Measurements from ENCODE around the gene SLC25A29.
"Not testable (repeated sequence)": the region's sequence is repeated elsewhere in the genome, so short reads cannot be mapped to it uniquely, and the experiment has no call there.

Gene SLC25A29

DNA sequence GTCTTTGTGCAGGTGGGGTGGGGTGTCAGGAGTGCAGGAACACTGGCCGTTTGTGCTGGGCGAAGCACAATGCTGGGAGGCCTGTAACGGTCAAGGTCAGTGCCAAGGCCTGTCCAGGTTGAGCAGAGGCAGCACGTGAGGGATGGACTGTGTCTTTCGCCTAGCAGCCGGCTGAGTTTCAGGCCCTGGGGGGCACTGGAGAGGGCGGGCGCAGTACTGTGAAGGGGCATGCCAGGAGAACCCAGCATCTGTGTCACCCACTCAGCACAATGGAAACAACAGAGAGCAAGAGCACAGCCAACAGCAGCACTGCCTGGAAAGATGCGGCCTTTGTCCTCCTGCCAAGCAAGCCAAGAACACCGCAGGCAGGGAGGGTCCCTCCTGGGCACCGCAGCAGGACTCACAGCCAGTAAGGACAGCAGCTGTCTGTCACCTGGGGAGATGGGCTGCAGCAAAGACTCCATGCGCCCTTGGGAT, 42.0 kb upstream of the SLC25A29 start:
- H3K27ac ChIP-seq (ENCODE audit: extremely low read depth, low read depth, low read length): no peak overlapping the region
- CTCF ChIA-PET: no interaction called here
- no peaks in the 10 kb centered on the region for H3K4me1 ChIP-seq (ENCODE audit: control insufficient read depth, insufficient read depth, low read length)
- peaks cover 3 to 60% of the 10 kb centered on the region in 2 experiments for H3K36me3 ChIP-seq (ENCODE audit: control insufficient read depth in 2 of 2, insufficient read depth in 1 of 2, low read length in 2 of 2)
- no peak overlapping the region for H3K4me3 ChIP-seq (ENCODE audit: low read depth, low read length)
- no peaks in the 10 kb centered on the region for H3K9me3 ChIP-seq (ENCODE audit: control insufficient read depth, insufficient read depth, low read depth, low read length)
- POLR2A ChIA-PET: no interaction called here
- TF ChIP-seq ZSCAN4 (tag by site-specific recombination; IDR thresholded peaks at IDR 0.05) (no peak), ZIC2 (tag by site-specific recombination; IDR thresholded peaks at IDR 0.05) (peak; percentile 35; the same call in 1 of the 2 replicates)

GRCh38 chr14:100346306-100347091, 40.3 kb upstream of the SLC25A29 start:
- no peak overlapping the region for H3K4me3 ChIP-seq (ENCODE audit: low read depth, low read length)
- peaks cover 0 to 55% of the 10 kb centered on the region in 2 experiments; a peak in 2 of 3 replicates for H3K36me3 ChIP-seq (ENCODE audit: control insufficient read depth in 2 of 2, insufficient read depth in 1 of 2, low read length in 2 of 2)
- TF ChIP-seq ZNF596 (tag by site-specific recombination; IDR thresholded peaks at IDR 0.05) (no peak), ZNF561 (tag by site-specific recombination; IDR thresholded peaks at IDR 0.05; ENCODE audit: borderline replicate concordance) (no peak), ZBTB8A (tag by site-specific recombination; IDR thresholded peaks at IDR 0.05) (no peak)
- TF ChIP-seq, protein P1, sequence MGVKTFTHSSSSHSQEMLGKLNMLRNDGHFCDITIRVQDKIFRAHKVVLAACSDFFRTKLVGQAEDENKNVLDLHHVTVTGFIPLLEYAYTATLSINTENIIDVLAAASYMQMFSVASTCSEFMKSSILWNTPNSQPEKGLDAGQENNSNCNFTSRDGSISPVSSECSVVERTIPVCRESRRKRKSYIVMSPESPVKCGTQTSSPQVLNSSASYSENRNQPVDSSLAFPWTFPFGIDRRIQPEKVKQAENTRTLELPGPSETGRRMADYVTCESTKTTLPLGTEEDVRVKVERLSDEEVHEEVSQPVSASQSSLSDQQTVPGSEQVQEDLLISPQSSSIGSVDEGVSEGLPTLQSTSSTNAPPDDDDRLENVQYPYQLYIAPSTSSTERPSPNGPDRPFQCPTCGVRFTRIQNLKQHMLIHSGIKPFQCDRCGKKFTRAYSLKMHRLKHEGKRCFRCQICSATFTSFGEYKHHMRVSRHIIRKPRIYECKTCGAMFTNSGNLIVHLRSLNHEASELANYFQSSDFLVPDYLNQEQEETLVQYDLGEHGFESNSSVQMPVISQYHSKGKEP (tag by site-specific recombination; IDR thresholded peaks at IDR 0.05): no peak
- TF ChIP-seq, protein P2, sequence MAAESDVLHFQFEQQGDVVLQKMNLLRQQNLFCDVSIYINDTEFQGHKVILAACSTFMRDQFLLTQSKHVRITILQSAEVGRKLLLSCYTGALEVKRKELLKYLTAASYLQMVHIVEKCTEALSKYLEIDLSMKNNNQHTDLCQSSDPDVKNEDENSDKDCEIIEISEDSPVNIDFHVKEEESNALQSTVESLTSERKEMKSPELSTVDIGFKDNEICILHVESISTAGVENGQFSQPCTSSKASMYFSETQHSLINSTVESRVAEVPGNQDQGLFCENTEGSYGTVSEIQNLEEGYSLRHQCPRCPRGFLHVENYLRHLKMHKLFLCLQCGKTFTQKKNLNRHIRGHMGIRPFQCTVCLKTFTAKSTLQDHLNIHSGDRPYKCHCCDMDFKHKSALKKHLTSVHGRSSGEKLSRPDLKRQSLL (tag by site-specific recombination; IDR thresholded peaks at IDR 0.05): no peak
- no peaks in the 10 kb centered on the region for H3K4me1 ChIP-seq (ENCODE audit: control insufficient read depth, insufficient read depth, low read length)
- POLR2A ChIA-PET: no interaction called here
- CTCF ChIA-PET: no interaction called here
- H3K27ac ChIP-seq (ENCODE audit: extremely low read depth, low read depth, low read length): no peak overlapping the region
- no peaks in the 10 kb centered on the region for H3K9me3 ChIP-seq (ENCODE audit: control insufficient read depth, insufficient read depth, low read depth, low read length)

DNA sequence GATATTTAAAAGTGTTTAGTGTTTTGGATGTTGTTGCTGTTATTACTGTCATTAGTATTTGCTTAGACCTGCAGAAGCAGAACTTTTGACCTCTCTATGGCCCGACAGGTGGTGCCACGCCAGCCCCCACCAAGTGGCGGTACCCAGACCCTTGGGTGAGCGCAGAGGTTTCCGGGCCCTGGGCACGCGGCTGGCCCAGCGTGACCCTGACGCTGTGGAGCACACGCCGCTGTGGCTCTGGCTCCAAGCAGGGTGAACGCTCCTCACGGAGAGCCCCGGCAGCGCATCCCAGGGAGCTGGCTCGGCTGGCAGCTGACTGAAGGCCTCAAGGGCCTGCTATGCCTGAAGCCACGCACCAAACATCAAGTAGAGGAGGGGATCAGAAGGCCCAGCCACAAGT, 39.5 kb upstream of the SLC25A29 start:
- Histone ChIP-seq H3K36me3 (ENCODE audit: control insufficient read depth in 2 of 2, insufficient read depth in 1 of 2, low read length in 2 of 2) (peaks cover 0 to 55% of the 10 kb centered on the region in 2 experiments; a peak in 2 of 3 replicates), H3K9me3 (ENCODE audit: control insufficient read depth, insufficient read depth, low read depth, low read length) (no peaks in the 10 kb centered on the region), H3K4me1 (ENCODE audit: control insufficient read depth, insufficient read depth, low read length) (no peaks in the 10 kb centered on the region), H3K4me3 (ENCODE audit: low read depth, low read length) (no peak overlapping the region), H3K27ac (ENCODE audit: extremely low read depth, low read depth, low read length) (no peak overlapping the region)
- ChIA-PET POLR2A (no interaction called here), CTCF (no interaction called here)
- TF ChIP-seq KLF9 (tag by site-specific recombination; IDR thresholded peaks at IDR 0.05; ENCODE audit: low read depth) (no peak), ZNF560 (tag by site-specific recombination; IDR thresholded peaks at IDR 0.05; ENCODE audit: borderline replicate concordance) (no peak), ZNF585B (tag by site-specific recombination; IDR thresholded peaks at IDR 0.05) (no peak), ZSCAN16 (tag by site-specific recombination; IDR thresholded peaks at IDR 0.05) (no peak), SCRT2 (tag by site-specific recombination; IDR thresholded peaks at IDR 0.05) (0 out of 2 replicates have a peak, but pooled peaks have one; percentile 16)
- TF ChIP-seq, protein P3, sequence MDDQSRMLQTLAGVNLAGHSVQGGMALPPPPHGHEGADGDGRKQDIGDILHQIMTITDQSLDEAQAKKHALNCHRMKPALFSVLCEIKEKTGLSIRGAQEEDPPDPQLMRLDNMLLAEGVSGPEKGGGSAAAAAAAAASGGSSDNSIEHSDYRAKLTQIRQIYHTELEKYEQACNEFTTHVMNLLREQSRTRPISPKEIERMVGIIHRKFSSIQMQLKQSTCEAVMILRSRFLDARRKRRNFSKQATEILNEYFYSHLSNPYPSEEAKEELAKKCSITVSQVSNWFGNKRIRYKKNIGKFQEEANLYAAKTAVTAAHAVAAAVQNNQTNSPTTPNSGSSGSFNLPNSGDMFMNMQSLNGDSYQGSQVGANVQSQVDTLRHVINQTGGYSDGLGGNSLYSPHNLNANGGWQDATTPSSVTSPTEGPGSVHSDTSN (CRISPR knock-in tag; IDR thresholded peaks at IDR 0.05): no peak

DNA sequence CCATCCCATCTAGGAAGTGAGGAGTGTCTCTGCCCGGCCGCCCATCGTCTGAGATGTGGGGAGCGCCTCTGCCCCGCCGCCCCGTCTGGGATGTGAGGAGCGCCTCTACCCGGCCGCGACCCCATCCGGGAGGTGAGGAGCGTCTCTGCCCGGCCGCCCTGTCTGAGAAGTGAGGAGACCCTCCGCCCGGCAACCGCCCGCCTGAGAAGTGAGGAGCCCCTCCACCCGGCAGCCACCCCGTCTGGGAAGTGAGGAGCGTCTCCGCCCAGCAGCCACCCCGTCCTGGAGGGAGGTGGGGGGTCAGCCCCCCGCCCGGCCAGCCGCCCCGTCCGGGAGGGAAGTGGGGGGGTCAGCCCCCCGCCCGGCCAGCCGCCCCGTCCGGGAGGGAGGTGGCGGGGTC, 38.4 kb upstream of the SLC25A29 start:
- POLR2A ChIA-PET; H3K27ac ChIP-seq (ENCODE audit: extremely low read depth, low read depth, low read length): not testable (repeated sequence)

DNA sequence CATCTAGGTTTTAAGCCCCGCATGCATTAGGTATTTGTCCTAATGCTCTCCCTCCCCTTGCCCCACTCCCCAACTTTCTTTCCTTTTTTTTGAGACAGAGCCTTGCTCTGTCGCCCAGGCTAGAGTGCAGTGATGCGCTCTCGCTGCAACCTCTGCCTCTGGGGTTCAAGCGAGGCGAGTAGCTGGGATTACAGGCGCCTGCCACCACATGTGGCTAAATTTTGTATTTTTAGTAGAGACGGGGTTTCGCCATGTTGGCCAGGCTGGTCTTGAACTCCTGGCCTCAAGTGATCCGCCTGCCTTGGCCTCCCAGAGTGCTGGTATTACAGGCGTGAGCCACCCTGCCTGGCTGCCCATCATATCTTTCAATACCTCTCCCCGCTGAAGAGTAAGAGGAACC, 36.6 kb upstream of the SLC25A29 start:
- H3K4me1 ChIP-seq (ENCODE audit: control insufficient read depth, insufficient read depth, low read length); H3K9me3 ChIP-seq (ENCODE audit: control insufficient read depth, insufficient read depth, low read depth, low read length); H3K27ac ChIP-seq (ENCODE audit: extremely low read depth, low read depth, low read length); POLR2A ChIA-PET; H3K4me3 ChIP-seq (ENCODE audit: low read depth, low read length); CTCF ChIA-PET: not testable (repeated sequence)
- H3K36me3 ChIP-seq (ENCODE audit: control insufficient read depth in 2 of 2, insufficient read depth in 1 of 2, low read length in 2 of 2): peaks cover 0 to 42% of the 10 kb centered on the region in 2 experiments; a peak in 2 of 3 replicates

More for the DNA sequence above, 38.4 kb upstream of the SLC25A29 start:
- H3K4me1 ChIP-seq (ENCODE audit: control insufficient read depth, insufficient read depth, low read length); H3K9me3 ChIP-seq (ENCODE audit: control insufficient read depth, insufficient read depth, low read depth, low read length); H3K4me3 ChIP-seq (ENCODE audit: low read depth, low read length); CTCF ChIA-PET: not testable (repeated sequence)
- H3K36me3 ChIP-seq (ENCODE audit: control insufficient read depth in 2 of 2, insufficient read depth in 1 of 2, low read length in 2 of 2): peaks cover 0 to 59% of the 10 kb centered on the region in 2 experiments; a peak in 2 of 3 replicates
